Smooth muscle cell (in vitro differentiated cells): ENCODE results near the gene SNAPC2. TPM values are rescaled to one million over a fixed set of nuclear protein-coding genes. Genes with fewer than 3 reads are reported as not detected.

Source experiments
- DNase-seq: peaks from one replicate; lab custom pipeline; 2025; ENCODE audit not compliant: unreplicated experiment; lab: John Stamatoyannopoulos, UW
- H2AFZ ChIP-seq: fragments of 200-600 bp; sonication (generic); 2 replicates; pipeline ENCODE4 v1.6.0; 2016; ENCODE audit warnings: antibody characterized with exemption, low read depth, mild to moderate bottlenecking
- H3F3A ChIP-seq: fragments of 200-600 bp; sonication (generic); 2 replicates; pipeline ENCODE4 v1.6.0; 2017; ENCODE audit warnings: antibody characterized with exemption, low read depth
- H3K27ac ChIP-seq: fragments of 200-600 bp; sonication (generic); 2 replicates; pipeline ENCODE4 v1.5.1; 2016; ENCODE audit warnings: low read depth, mild to moderate bottlenecking
- H3K27me3 ChIP-seq: fragments of 200-600 bp; sonication (generic); 2 replicates; pipeline ENCODE4 v1.6.1; 2016; ENCODE audit warnings: low read depth, mild to moderate bottlenecking
- H3K36me3 ChIP-seq: fragments of 200-600 bp; sonication (generic); 2 replicates; pipeline ENCODE4 v1.5.1; 2016; ENCODE audit warnings: low read depth
- H3K4me1 ChIP-seq: fragments of 200-600 bp; sonication (generic); 2 replicates; pipeline ENCODE4 v1.5.1; 2016; ENCODE audit warnings: low read depth
- H3K4me2 ChIP-seq: fragments of 200-600 bp; sonication (generic); 2 replicates; pipeline ENCODE4 v1.6.0; 2016; ENCODE audit warnings: mild to moderate bottlenecking
- H3K4me3 ChIP-seq: fragments of 200-600 bp; sonication (generic); 2 replicates; pipeline ENCODE4 v1.5.1; 2016; ENCODE audit warnings: mild to moderate bottlenecking
- H3K79me2 ChIP-seq: fragments of 200-600 bp; sonication (generic); 2 replicates; pipeline ENCODE4 v1.6.0; 2016; ENCODE audit warnings: low read depth, mild to moderate bottlenecking
- H3K9ac ChIP-seq: fragments of 200-600 bp; sonication (generic); 2 replicates; pipeline ENCODE4 v1.6.0; 2016; ENCODE audit warnings: low read depth
- H3K9me3 ChIP-seq: fragments of 200-600 bp; sonication (generic); replicated peaks from 2 replicates; pipeline ENCODE4 v1.5.1; 2016; ENCODE audit warnings: low read depth
- H4K20me1 ChIP-seq: fragments of 200-600 bp; sonication (generic); 2 replicates; pipeline ENCODE4 v1.6.0; 2016; ENCODE audit warnings: low read depth
- CTCF ChIP-seq: fragments of 200-600 bp; sonication (generic); IDR thresholded peaks from 2 replicates; pipeline ENCODE4 v1.5.1; 2017; ENCODE audit warnings: borderline replicate concordance, mild to moderate bottlenecking, antibody characterized with exemption; ENCODE audit not compliant: insufficient read depth, poor library complexity, severe bottlenecking
- WGBS: methylation state at CpG from one replicate; pipeline ENCODE4 v1.1.7; 2016; ENCODE audit warnings: low lambda C conversion rate; 5-methylcytosine and 5-hydroxymethylcytosine counted together
- polyA plus RNA-seq: library from polyadenylated mRNA; unstranded; fragments of >200 nt; fragmentation: Nextera tagmentation; extraction: Ambion mirVana; gene quantifications from 2 replicates; pipeline ENCODE4 v1.2.1, GENCODE V29; 2016
- total RNA-seq: library from RNA; depleted of rRNA; stranded (reverse); fragments of >200 nt; gene quantifications from 2 replicates; pipeline ENCODE4 v1.2.3, GENCODE V29; 2014

The SNAPC2 gene
- total and polyA plus RNA-seq, 2 experiments from 2014 or later, result 18.2 to 35.0 TPM

GRCh38 chr19:7944177-7944761, 24.1 kb downstream of the SNAPC2 start:
- H4K20me1 ChIP-seq, result peaks cover 5% of the 10 kb centered on the region
- peaks cover 5% of the 10 kb centered on the region for H3K4me1 ChIP-seq
- H3K9me3 ChIP-seq, result no peaks in the 10 kb centered on the region
- no peaks in the 10 kb centered on the region for H3K27me3 ChIP-seq
- TF ChIP-seq CTCF, result peak; percentile 93
- H3K9ac ChIP-seq, result peak overlapping the region; percentile 73
- peak overlapping the region; percentile 94 for H3K4me2 ChIP-seq
- H3F3A ChIP-seq, result no peaks in the 10 kb centered on the region
- DNase-seq, result peak; percentile 70
- H3K27ac ChIP-seq, result peak overlapping the region; percentile 86
- H3K4me3 ChIP-seq, result peak overlapping the region; percentile 70
- H3K79me2 ChIP-seq, result peaks cover 26% of the 10 kb centered on the region
- no peaks in the 10 kb centered on the region for H3K36me3 ChIP-seq
- H2AFZ ChIP-seq, result no peak overlapping the region
- WGBS, result 31% methylated on average over 18 of the region's 18 CpGs

GRCh38 chr19:7947939-7948338, 27.8 kb downstream of the SNAPC2 start:
- no peak for TF ChIP-seq CTCF
- WGBS, result 87% methylated on average over 4 of the region's 4 CpGs

GRCh38 chr19:7953060-7953459, 32.9 kb downstream of the SNAPC2 start:
- H3K27ac ChIP-seq, result no peak overlapping the region
- no peak overlapping the region for H3K4me3 ChIP-seq
- no peak overlapping the region for H3K9ac ChIP-seq
- no peaks in the 10 kb centered on the region for H3F3A ChIP-seq
- no peak for DNase-seq
- no peak for TF ChIP-seq CTCF
- WGBS, result 62% methylated on average over 3 of the region's 3 CpGs
- no peaks in the 10 kb centered on the region for H3K36me3 ChIP-seq
- no peaks in the 10 kb centered on the region for H3K4me1 ChIP-seq
- H3K9me3 ChIP-seq, result no peaks in the 10 kb centered on the region
- no peaks in the 10 kb centered on the region for H4K20me1 ChIP-seq
- H2AFZ ChIP-seq, result no peak overlapping the region
- no peak overlapping the region for H3K4me2 ChIP-seq
- H3K79me2 ChIP-seq, result no peaks in the 10 kb centered on the region
- no peaks in the 10 kb centered on the region for H3K27me3 ChIP-seq

More at GRCh38 chr19:7947939-7948338, 27.8 kb downstream of the SNAPC2 start:
- no peak for DNase-seq
- H3K79me2 ChIP-seq, result peaks cover 2% of the 10 kb centered on the region
- no peak overlapping the region for H3K27ac ChIP-seq
- H3K9me3 ChIP-seq, result no peaks in the 10 kb centered on the region
- no peaks in the 10 kb centered on the region for H3K36me3 ChIP-seq
- H3K27me3 ChIP-seq, result no peaks in the 10 kb centered on the region
- no peaks in the 10 kb centered on the region for H3K4me1 ChIP-seq
- no peak overlapping the region for H2AFZ ChIP-seq
- H3F3A ChIP-seq, result no peaks in the 10 kb centered on the region
- H4K20me1 ChIP-seq, result peaks cover 5% of the 10 kb centered on the region
- no peak overlapping the region for H3K4me3 ChIP-seq
- H3K9ac ChIP-seq, result no peak overlapping the region
- H3K4me2 ChIP-seq, result no peak overlapping the region

GRCh38 chr19:7953576-7953975, 33.4 kb downstream of the SNAPC2 start:
- no peaks in the 10 kb centered on the region for H3K9me3 ChIP-seq
- WGBS, result 84% methylated on average over 7 of the region's 7 CpGs

More at GRCh38 chr19:7953576-7953975, 33.4 kb downstream of the SNAPC2 start:
- no peak for DNase-seq
- no peak overlapping the region for H3K4me3 ChIP-seq
- H2AFZ ChIP-seq, result no peak overlapping the region
- no peaks in the 10 kb centered on the region for H4K20me1 ChIP-seq
- no peaks in the 10 kb centered on the region for H3K27me3 ChIP-seq
- H3K9ac ChIP-seq, result no peak overlapping the region
- no peaks in the 10 kb centered on the region for H3K36me3 ChIP-seq
- H3K4me2 ChIP-seq, result no peak overlapping the region
- no peak overlapping the region for H3K27ac ChIP-seq
- no peaks in the 10 kb centered on the region for H3K4me1 ChIP-seq
- H3F3A ChIP-seq, result no peaks in the 10 kb centered on the region
- H3K79me2 ChIP-seq, result no peaks in the 10 kb centered on the region
- no peak for TF ChIP-seq CTCF
